Stomach (tissue), 4 donors: ENCODE data around the gene ZNF232.

Experiments
- POLR2A ChIP-seq, 4 donors: fragments of 450-650 bp; IDR thresholded peaks; one replicate each; pipeline ENCODE4 v1.6.1; 2016; ENCODE audit warnings: antibody characterized with exemption in 4 of 4, control low read depth in 2 of 4, mild to moderate bottlenecking in 1 of 4, moderate library complexity in 1 of 4
- TF ChIP-seq, protein P1 (sequence below), 7 experiments: fragments of 450-650 bp in 4 of 7; fragments of 200-600 bp in 3 of 7; sonication (generic) in 3 of 7; IDR thresholded peaks; one replicate each; pipeline ENCODE4 v1.5.1; 2016 to 2019; ENCODE audit warnings: antibody characterized with exemption in 7 of 7, control low read depth in 2 of 7, mild to moderate bottlenecking in 1 of 7

DNA sequence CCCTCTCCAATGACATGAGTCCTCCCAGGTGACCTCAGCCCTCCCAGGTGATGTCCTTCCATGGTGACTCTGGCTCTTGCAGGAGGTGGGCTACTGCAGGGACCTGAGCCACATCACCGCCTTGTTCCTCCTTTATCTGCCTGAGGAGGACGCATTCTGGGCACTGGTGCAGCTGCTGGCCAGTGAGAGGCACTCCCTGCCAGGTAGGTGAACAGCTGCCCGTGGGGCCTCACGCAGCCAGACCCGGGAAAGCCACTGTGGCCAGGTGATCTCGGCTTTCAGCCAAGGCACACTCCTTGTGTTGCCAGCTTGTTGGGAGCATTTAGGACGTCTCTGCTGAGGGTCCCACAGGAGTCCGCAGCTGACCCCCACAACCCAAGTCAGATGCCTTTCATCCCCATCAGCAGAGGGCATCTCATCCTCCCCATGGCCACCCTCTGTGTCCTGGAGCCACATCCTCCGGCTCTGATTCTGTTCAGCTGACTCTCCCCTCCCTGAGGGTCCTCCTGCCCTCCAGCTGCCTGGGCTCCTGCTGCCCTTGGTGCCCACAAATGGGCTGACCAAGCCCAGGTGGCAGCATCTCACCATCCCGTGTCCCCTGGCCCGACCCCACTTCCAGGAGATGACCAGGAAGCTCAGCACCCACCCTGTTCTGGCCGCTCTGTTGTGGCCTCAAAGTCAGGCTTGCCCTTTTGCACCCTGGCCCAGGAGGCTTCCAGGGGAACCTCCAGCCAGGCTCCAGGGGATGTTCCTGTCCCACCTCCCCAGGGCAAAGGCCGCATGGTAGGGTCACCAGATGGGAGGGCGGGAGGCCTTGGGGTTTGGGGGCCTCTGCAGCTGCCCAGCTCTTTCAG lies 24.3 kb upstream of the ZNF232 start:
- TF ChIP-seq, protein P1, sequence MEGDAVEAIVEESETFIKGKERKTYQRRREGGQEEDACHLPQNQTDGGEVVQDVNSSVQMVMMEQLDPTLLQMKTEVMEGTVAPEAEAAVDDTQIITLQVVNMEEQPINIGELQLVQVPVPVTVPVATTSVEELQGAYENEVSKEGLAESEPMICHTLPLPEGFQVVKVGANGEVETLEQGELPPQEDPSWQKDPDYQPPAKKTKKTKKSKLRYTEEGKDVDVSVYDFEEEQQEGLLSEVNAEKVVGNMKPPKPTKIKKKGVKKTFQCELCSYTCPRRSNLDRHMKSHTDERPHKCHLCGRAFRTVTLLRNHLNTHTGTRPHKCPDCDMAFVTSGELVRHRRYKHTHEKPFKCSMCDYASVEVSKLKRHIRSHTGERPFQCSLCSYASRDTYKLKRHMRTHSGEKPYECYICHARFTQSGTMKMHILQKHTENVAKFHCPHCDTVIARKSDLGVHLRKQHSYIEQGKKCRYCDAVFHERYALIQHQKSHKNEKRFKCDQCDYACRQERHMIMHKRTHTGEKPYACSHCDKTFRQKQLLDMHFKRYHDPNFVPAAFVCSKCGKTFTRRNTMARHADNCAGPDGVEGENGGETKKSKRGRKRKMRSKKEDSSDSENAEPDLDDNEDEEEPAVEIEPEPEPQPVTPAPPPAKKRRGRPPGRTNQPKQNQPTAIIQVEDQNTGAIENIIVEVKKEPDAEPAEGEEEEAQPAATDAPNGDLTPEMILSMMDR (IDR thresholded peaks at IDR 0.05), result no peak
- no peak for TF ChIP-seq POLR2A (IDR thresholded peaks at IDR 0.05)
